ENCODE measurements around the gene HK1. TPM values are rescaled to one million over a fixed set of nuclear protein-coding genes. Genes with fewer than 3 reads are reported as not detected.

HK1 gene
- total and polyA plus RNA-seq, 10 donors, result 19.0 to 108 (median 63.4) TPM

GRCh38 chr10:69315100-69315542 is 36.8 kb downstream of the HK1 start:
- DNase-seq, result no peak
- no peak for TF ChIP-seq POLR2A (IDR thresholded peaks at IDR 0.05)
- TF ChIP-seq CTCF (IDR thresholded peaks at IDR 0.05 in 8 of 11, conservative IDR thresholded peaks at IDR 0.05 in 3 of 11), result no peak
- TF ChIP-seq POLR2AphosphoS5 (IDR thresholded peaks at IDR 0.05), result no peak
- H3K9me3 ChIP-seq, result no peaks in the 10 kb centered on the region
- no peak overlapping the region for H3K4me3 ChIP-seq
- no peaks in the 10 kb centered on the region for H3K27me3 ChIP-seq (replicated peaks in 1 of 7)
- H3K4me1 ChIP-seq, result peaks cover 12 to 33% (median 26%) of the 10 kb centered on the region in 6 donors
- H3K36me3 ChIP-seq, result no peaks in the 10 kb centered on the region
- intact Hi-C loops (cut with DNase I; ENCODE audit: low total_unique reads), result no loop called here
- H3K27ac ChIP-seq, result no peak overlapping the region
- WGBS, 5 donors, result 74 to 88% (median 83%) methylated on average over 3 of the region's 3 CpGs

GRCh38 chr10:69315610-69316312 is 37.5 kb downstream of the HK1 start:
- Histone ChIP-seq H3K27ac (peak overlapping the region in 4 of 8 donors; percentile 14 to 97 (median 59)), H3K27me3 (replicated peaks in 1 of 7) (no peaks in the 10 kb centered on the region), H3K4me1 (peaks cover 18 to 39% (median 32%) of the 10 kb centered on the region in 6 donors), H3K36me3 (peaks cover 0 to 2% (median 0%) of the 10 kb centered on the region in 6 donors), H3K4me3 (no peak overlapping the region), H3K9me3 (no peaks in the 10 kb centered on the region)
- intact Hi-C loops (cut with DNase I; ENCODE audit: low total_unique reads), result no loop called here
- no peak for TF ChIP-seq CTCF (IDR thresholded peaks at IDR 0.05 in 8 of 11, conservative IDR thresholded peaks at IDR 0.05 in 3 of 11)
- no peak for TF ChIP-seq POLR2AphosphoS5 (IDR thresholded peaks at IDR 0.05)
- no peak for TF ChIP-seq POLR2A (IDR thresholded peaks at IDR 0.05)
- no peak for DNase-seq
- 71 to 82% (median 80%) methylated on average over 6 of the region's 6 CpGs for WGBS, 5 donors

- Histone ChIP-seq H3K27me3 (replicated peaks in 1 of 7) (no peaks in the 10 kb centered on the region), H3K9me3 (no peaks in the 10 kb centered on the region), H3K27ac (peak overlapping the region in 4 of 8 donors; percentile 14 to 97 (median 59)), H3K4me1 (peaks cover 21 to 47% (median 39%) of the 10 kb centered on the region in 6 donors), H3K4me3 (no peak overlapping the region), H3K36me3 (peaks cover 0 to 4% (median 0%) of the 10 kb centered on the region in 6 donors)
- intact Hi-C loops (cut with DNase I; ENCODE audit: low total_unique reads), result no loop called here
- 74 to 85% (median 83%) methylated on average over 6 of the region's 6 CpGs for WGBS, 5 donors
- no peak for TF ChIP-seq CTCF (IDR thresholded peaks at IDR 0.05 in 8 of 11, conservative IDR thresholded peaks at IDR 0.05 in 3 of 11)
- TF ChIP-seq POLR2AphosphoS5 (IDR thresholded peaks at IDR 0.05), result no peak
- TF ChIP-seq POLR2A (IDR thresholded peaks at IDR 0.05), result no peak
- DNase-seq, result no peak
Observed at GRCh38 chr10:69316313-69317059, 38.2 kb downstream of the HK1 start.

- H3K9me3 ChIP-seq, result no peaks in the 10 kb centered on the region
- H3K4me1 ChIP-seq, result peaks cover 21 to 54% (median 45%) of the 10 kb centered on the region in 6 donors
- intact Hi-C loops (cut with DNase I; ENCODE audit: low total_unique reads), result no loop called here
- H3K27me3 ChIP-seq (replicated peaks in 1 of 7), result no peaks in the 10 kb centered on the region
- H3K36me3 ChIP-seq, result peaks cover 0 to 4% (median 0%) of the 10 kb centered on the region in 6 donors
- TF ChIP-seq POLR2AphosphoS5 (IDR thresholded peaks at IDR 0.05) (no peak), CTCF (IDR thresholded peaks at IDR 0.05 in 8 of 11, conservative IDR thresholded peaks at IDR 0.05 in 3 of 11) (no peak), POLR2A (IDR thresholded peaks at IDR 0.05) (no peak)
- peak overlapping the region in 6 of 8 donors; percentile 90 to 97 (median 95) for H3K27ac ChIP-seq
- peak; percentile 73 for DNase-seq
- WGBS, 5 donors, result 77 to 82% (median 80%) methylated on average over 3 of the region's 3 CpGs
- peak overlapping the region in 2 of 8 donors; percentile 91 to 100 for H3K4me3 ChIP-seq
Observed at GRCh38 chr10:69317175-69317604, 38.9 kb downstream of the HK1 start.
